Kidney (tissue), 14 donors: Measurements from ENCODE around the gene FAM204A. TPM values are rescaled to one million over a fixed set of nuclear protein-coding genes. Genes with fewer than 3 reads are reported as not detected.

ENCODE experiments used
- DNase-seq, 5 donors: peaks; one replicate each; pipeline ENCODE4 v3.0.0-alpha.2; 2013 to 2020
- FAIRE-seq: peaks from 2 replicates; lab custom pipeline; 2012; peaks lifted over from hg19 to GRCh38; lab: Jason Lieb, UNC
- H3K27ac ChIP-seq, 2 donors: one replicate each; pipeline ENCODE4 v1.7.0; 2013; ENCODE audit warnings: low read depth in 2 of 2, low read length in 2 of 2, inconsistent platforms in 1 of 2
- H3K27me3 ChIP-seq: one replicate; pipeline ENCODE4 v1.7.1; 2013; ENCODE audit warnings: low read length, inconsistent platforms; ENCODE audit not compliant: control insufficient read depth, insufficient read depth
- H3K36me3 ChIP-seq, 3 donors: one replicate each; pipeline versions ENCODE4 v1.7.0 to v1.7.1; 2013; ENCODE audit warnings: low read length in 3 of 3, control low read depth in 1 of 3, inconsistent platforms in 1 of 3; ENCODE audit not compliant: insufficient read depth in 3 of 3, control insufficient read depth in 2 of 3
- H3K4me1 ChIP-seq, 3 donors: one replicate each; pipeline versions ENCODE4 v1.7.0 to v1.7.1; 2013; ENCODE audit warnings: low read length in 3 of 3, inconsistent platforms in 1 of 3, low read depth in 1 of 3; ENCODE audit not compliant: control insufficient read depth in 2 of 3, insufficient read depth in 2 of 3
- H3K4me3 ChIP-seq, 3 donors: one replicate each; pipeline versions ENCODE4 v1.7.0 to v1.8.1; 2013; ENCODE audit warnings: low read length in 3 of 3, control low read depth in 1 of 3, inconsistent platforms in 1 of 3
- H3K9ac ChIP-seq, 3 donors: one replicate each; pipeline versions ENCODE4 v1.7.0 to v1.7.1; 2013; ENCODE audit warnings: low read length in 3 of 3, control low read depth in 1 of 3, inconsistent platforms in 1 of 3
- H3K9me3 ChIP-seq, 3 donors: one replicate each; pipeline versions ENCODE4 v1.7.0 to v1.7.1; 2013; ENCODE audit warnings: low read length in 3 of 3, control low read depth in 1 of 3, inconsistent platforms in 1 of 3; ENCODE audit not compliant: control insufficient read depth in 2 of 3, insufficient read depth in 1 of 3
- intact Hi-C: fragments of 100-400 bp; cut with DNase I; formaldehyde crosslinking; loops from one replicate; pipeline ENCODE4 v1.11.1; 2022
- polyA plus RNA-seq: library from polyadenylated mRNA; stranded (reverse); fragments of 350-450 nt; fragmentation: Illumina TruSeq; extraction: RNeasy Lipid Tissue Mini Kit (QIAGEN cat#74804); gene quantifications from one replicate; pipeline ENCODE4 v1.2.3, GENCODE V29; 2014; ENCODE audit warnings: low read depth, low replicate concordance; ENCODE audit not compliant: insufficient read depth
- total RNA-seq: library from RNA; stranded (reverse); fragmentation: NEBNext Ultra II Directional; extraction: Animal tissue kit (Norgen Biotek cat#: 25700); gene quantifications from one replicate; pipeline ENCODE4 v1.2.1, GENCODE V29; 2021
- TF ChIP-seq, protein P1 (sequence below): IDR thresholded peaks from 3 replicates; pipeline ENCODE4 v1.5.1; 2012; ENCODE audit warnings: mild to moderate bottlenecking, moderate library complexity, borderline replicate concordance; ENCODE audit not compliant: insufficient read depth; ENCODE audit errors: extremely low read depth
- donor health status: control.
- donor health status: control.
- donor health status: control.
- donor health status: control.
- donor health status: control.
- donor health status: DM: yes; HTN: yes; CAD: no.
- donor health status: Normal renal cell carcinoma (clear cell type).

Gene FAM204A
- total and polyA plus RNA-seq, 2 donors from 2014 or later = 40.2 to 70.6 TPM

DNA sequence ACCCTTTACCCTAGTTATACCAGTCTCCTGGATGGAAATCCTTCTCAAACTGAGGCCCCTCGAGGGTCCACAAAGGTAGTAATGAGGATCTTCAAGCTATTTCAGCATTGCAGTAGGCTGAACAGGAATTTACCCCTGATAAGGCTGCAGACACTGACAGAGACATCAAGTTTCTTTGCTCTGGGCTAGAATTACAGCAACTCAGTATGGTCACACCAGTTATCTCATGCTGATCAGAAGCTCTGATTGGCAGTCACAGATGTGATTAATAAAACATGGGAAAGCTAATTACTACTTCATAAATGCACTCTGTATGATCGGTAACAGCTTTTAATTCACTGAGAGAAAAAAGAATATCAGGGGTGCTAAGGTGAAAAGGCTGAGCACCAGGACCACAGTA is 30.6 kb downstream of the FAM204A start:
- Histone ChIP-seq H3K4me3 (no peak overlapping the region), H3K9me3 (no peaks in the 10 kb centered on the region), H3K9ac (no peak overlapping the region), H3K4me1 (peaks cover 0 to 4% (median 0%) of the 10 kb centered on the region in 3 donors), H3K27me3 (no peaks in the 10 kb centered on the region), H3K27ac (no peak overlapping the region), H3K36me3 (peaks cover 0 to 9% (median 6%) of the 10 kb centered on the region in 3 donors)
- DNase-seq (no peak), FAIRE-seq (no peak)
- TF ChIP-seq, protein P1, sequence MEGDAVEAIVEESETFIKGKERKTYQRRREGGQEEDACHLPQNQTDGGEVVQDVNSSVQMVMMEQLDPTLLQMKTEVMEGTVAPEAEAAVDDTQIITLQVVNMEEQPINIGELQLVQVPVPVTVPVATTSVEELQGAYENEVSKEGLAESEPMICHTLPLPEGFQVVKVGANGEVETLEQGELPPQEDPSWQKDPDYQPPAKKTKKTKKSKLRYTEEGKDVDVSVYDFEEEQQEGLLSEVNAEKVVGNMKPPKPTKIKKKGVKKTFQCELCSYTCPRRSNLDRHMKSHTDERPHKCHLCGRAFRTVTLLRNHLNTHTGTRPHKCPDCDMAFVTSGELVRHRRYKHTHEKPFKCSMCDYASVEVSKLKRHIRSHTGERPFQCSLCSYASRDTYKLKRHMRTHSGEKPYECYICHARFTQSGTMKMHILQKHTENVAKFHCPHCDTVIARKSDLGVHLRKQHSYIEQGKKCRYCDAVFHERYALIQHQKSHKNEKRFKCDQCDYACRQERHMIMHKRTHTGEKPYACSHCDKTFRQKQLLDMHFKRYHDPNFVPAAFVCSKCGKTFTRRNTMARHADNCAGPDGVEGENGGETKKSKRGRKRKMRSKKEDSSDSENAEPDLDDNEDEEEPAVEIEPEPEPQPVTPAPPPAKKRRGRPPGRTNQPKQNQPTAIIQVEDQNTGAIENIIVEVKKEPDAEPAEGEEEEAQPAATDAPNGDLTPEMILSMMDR = no peak
- intact Hi-C loops = no loop called here

DNA sequence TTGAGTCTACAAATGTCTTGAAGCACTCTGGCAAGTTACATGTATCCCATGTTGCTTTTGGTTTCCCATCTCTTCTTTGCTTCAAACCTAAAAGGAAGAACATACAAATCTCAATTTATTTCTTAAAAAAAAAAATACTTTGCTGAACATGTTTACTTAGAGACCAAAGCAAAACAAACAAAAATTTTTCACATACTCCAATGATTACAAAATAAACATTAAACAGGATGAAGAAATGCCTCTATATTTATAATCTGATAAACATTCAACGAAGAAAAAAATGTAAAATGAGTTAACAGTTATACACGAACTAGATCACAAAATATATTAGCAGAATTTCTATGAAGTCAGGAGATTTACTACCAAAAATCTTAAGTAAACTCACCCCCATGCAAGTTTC is 31.3 kb downstream of the FAM204A start:
- Histone ChIP-seq H3K9me3 (no peaks in the 10 kb centered on the region), H3K27me3 (no peaks in the 10 kb centered on the region), H3K36me3 (peaks cover 0 to 9% (median 6%) of the 10 kb centered on the region in 3 donors), H3K4me1 (peaks cover 0 to 4% (median 0%) of the 10 kb centered on the region in 3 donors), H3K9ac (no peak overlapping the region), H3K4me3 (no peak overlapping the region), H3K27ac (no peak overlapping the region)
- TF ChIP-seq, protein P1 = no peak
- peak; percentile 68 for FAIRE-seq
- intact Hi-C loops = no loop called here
- DNase-seq = peak in 1 of 5 donors; percentile 54

DNA sequence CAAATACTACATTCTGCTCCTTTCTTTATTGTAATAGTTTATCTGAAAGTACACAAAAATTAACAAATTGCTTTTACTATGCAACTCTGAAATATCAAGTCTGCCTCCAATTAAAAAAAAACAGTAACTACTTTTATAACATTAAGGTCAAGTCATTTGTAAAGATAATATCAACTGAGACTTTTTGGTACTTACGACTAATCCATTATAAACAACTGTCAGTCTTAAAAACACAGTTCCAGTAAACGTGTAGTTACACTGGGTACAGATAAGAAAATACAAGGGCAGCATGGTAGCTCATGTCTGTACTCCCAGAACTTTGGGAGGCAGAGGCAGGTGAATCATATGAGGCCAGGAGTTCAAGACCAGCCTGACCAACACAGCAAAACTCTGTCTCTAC is 32.2 kb downstream of the FAM204A start:
- FAIRE-seq (peak; percentile 23), DNase-seq (no peak)
- intact Hi-C loops = no loop called here
- TF ChIP-seq, protein P1 = no peak
- Histone ChIP-seq H3K27ac (no peak overlapping the region), H3K9me3 (no peaks in the 10 kb centered on the region), H3K9ac (no peak overlapping the region), H3K4me1 (no peaks in the 10 kb centered on the region), H3K27me3 (no peaks in the 10 kb centered on the region), H3K4me3 (no peak overlapping the region), H3K36me3 (peaks cover 0 to 9% (median 9%) of the 10 kb centered on the region in 3 donors)

DNA sequence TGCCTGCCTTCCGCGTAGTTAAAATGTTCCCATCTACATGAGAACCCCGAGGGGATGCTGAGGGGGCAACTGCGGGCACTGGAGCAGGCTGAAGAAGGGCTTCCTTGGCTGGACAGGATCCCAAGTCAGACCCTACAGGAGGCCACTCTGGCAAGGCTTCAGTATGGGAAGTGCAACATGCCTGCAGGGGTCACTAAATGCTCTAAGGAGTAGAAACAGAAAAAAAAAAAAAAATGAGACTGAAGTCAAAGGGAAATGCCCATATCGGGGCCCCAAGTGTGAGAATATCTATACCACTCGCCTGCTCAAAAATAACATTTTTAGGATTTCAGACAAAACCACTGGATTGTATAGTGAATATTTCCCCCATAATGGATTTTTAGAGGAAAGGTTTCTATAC is 33.5 kb downstream of the FAM204A start:
- Histone ChIP-seq H3K9me3 (no peaks in the 10 kb centered on the region), H3K27ac (no peak overlapping the region), H3K27me3 (no peaks in the 10 kb centered on the region), H3K36me3 (peaks cover 0 to 10% (median 9%) of the 10 kb centered on the region in 3 donors), H3K4me1 (no peaks in the 10 kb centered on the region), H3K9ac (no peak overlapping the region), H3K4me3 (no peak overlapping the region)
- FAIRE-seq = no peak
- no peak for DNase-seq
- intact Hi-C loops = no loop called here
- TF ChIP-seq, protein P1 = no peak
